OCI-M2 (cell line): ENCODE results near the gene PHACTR1.
"Not testable (repeated sequence)": the region's sequence is repeated elsewhere in the genome, so short reads cannot be mapped to it uniquely, and the experiment has no call there.

ENCODE experiments used
- DNase-seq: peaks from one replicate; lab custom pipeline; 2025; ENCODE audit not compliant: unreplicated experiment; lab: John Stamatoyannopoulos, UW

The PHACTR1 gene

GRCh38 chr6:12898603-12899002, 182.0 kb downstream of the PHACTR1 start:
- no peak for DNase-seq

GRCh38 chr6:12899046-12899833, 182.7 kb downstream of the PHACTR1 start:
- no peak for DNase-seq

GRCh38 chr6:12903246-12903645, 186.7 kb downstream of the PHACTR1 start:
- no peak for DNase-seq

GRCh38 chr6:12909833-12910232, 193.3 kb downstream of the PHACTR1 start:
- DNase-seq, result no peak

- peak; percentile 31 for DNase-seq
These were observed 194.9 kb downstream of the PHACTR1 start for GRCh38 chr6:12911427-12911826.

GRCh38 chr6:12913201-12913600, 196.6 kb downstream of the PHACTR1 start:
- DNase-seq, result no peak

- no peak for DNase-seq
These were observed 199.4 kb downstream of the PHACTR1 start for GRCh38 chr6:12916006-12916405.

GRCh38 chr6:12916420-12917136, 200.0 kb downstream of the PHACTR1 start:
- no peak for DNase-seq

GRCh38 chr6:12921467-12921866, 204.9 kb downstream of the PHACTR1 start:
- no peak for DNase-seq

- no peak for DNase-seq
These were observed 207.2 kb downstream of the PHACTR1 start for GRCh38 chr6:12923644-12924235.

GRCh38 chr6:12924911-12925310, 208.3 kb downstream of the PHACTR1 start:
- no peak for DNase-seq

GRCh38 chr6:12927746-12928145, 211.2 kb downstream of the PHACTR1 start:
- no peak for DNase-seq

- DNase-seq, result no peak
These were observed 213.1 kb downstream of the PHACTR1 start for GRCh38 chr6:12929678-12930077.

GRCh38 chr6:12931639-12932038, 215.1 kb downstream of the PHACTR1 start:
- DNase-seq, result no peak

GRCh38 chr6:12935637-12936036, 219.1 kb downstream of the PHACTR1 start:
- no peak for DNase-seq

- no peak for DNase-seq
These were observed 221.4 kb downstream of the PHACTR1 start for GRCh38 chr6:12937971-12938370.

GRCh38 chr6:12939314-12939713, 222.7 kb downstream of the PHACTR1 start:
- DNase-seq, result no peak

- no peak for DNase-seq
These were observed 224.9 kb downstream of the PHACTR1 start for GRCh38 chr6:12941422-12941821.

GRCh38 chr6:12943549-12943948, 227.0 kb downstream of the PHACTR1 start:
- no peak for DNase-seq

GRCh38 chr6:12944001-12944400, 227.4 kb downstream of the PHACTR1 start:
- no peak for DNase-seq

- not testable (repeated sequence) for DNase-seq
These were observed 228.0 kb downstream of the PHACTR1 start for GRCh38 chr6:12944528-12944927.
